HG02588 (cell line): ENCODE data around the gene PLEKHG7.
A peak's percentile ranks its signal among the peaks of the same experiment; 100 is the strongest.
"Not testable (repeated sequence)": the region's sequence is repeated elsewhere in the genome, so short reads cannot be mapped to it uniquely, and the experiment has no call there.

Experiments
- ATAC-seq: cut with Tn5 transposase; IDR thresholded peaks from one replicate; pipeline ENCODE4 v1.9.1; 2021; ENCODE audit warnings: mild to moderate bottlenecking, moderate library complexity; ENCODE audit not compliant: unreplicated experiment

PLEKHG7 gene

DNA sequence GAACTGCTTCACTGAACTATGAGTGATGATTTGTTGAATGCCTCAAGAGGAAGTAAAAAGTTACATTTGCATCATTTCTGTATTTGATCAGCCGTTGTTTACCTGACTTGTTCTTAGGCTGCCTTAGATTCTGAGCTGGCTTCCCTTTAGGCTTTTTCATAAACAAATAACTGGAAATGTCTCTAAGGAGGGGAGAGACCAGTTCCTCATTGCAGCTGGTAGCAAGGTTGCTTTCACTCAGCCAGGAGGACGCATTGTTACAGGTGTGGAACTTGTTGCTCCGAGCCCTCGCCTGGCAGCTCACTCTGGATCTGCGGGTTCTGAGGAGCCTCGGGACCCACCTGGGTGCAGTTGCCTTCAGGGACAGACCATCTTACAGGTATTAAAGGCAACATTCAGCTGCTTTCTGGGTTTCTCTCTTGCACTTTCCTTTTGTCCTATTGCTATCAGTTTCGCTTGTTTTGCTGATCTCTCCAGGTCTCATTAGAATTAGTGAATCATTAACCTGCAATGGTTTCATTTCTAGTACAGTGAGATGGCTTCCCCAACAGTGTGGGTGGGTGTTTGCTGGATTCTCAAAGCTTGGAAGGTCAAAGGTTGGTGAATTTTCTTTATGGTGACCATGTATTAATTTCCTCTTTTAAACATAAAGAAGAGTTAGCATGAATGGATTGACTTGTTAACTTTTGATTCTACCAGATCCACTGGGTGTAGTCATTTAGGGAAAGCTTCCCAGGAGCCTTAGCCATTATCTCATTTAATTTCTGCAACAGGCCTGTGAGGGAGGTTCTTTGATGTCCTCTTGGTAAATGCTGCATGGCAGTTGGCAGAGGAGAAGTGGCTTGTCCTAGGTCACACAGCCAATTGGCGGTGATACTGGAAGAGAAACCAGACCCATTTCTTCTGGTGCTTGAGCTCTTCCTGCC is at the start of gene PLEKHG7:
Gene PLEKHG7, plus strand, starts transcription at position 236 of the 926 bp plus-strand sequence. CDS start 3,643 bp downstream, outside the sequence.
- peak; percentile 88 for ATAC-seq

- not testable (repeated sequence) for ATAC-seq
Observed at GRCh38 chr12:92654256-92654655, 48.5 kb upstream of the PLEKHG7 start.

- ATAC-seq = no peak
Observed at GRCh38 chr12:92654929-92655328, 47.9 kb upstream of the PLEKHG7 start.

DNA sequence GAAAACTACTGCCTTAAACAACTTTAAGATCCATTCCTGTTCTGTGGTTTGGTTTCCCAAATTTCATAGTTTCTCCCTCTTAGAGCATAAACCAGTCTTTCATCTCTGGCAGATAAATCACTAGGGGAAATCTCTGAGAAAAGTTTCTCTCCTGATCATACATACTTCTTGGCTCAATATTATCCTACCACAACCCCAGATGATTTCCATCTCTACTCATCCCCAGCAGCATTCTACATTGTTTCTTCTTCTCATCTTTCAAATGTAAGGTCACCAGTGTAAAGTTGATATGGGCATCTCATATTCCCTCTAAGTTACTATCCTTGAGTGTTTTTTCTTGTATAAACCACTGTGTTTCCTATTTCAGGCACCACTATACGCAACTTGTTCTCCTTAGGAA is 45.9 kb upstream of the PLEKHG7 start:
- ATAC-seq = no peak

- ATAC-seq = no peak
Observed at GRCh38 chr12:92657770-92658169, 45.0 kb upstream of the PLEKHG7 start.

DNA sequence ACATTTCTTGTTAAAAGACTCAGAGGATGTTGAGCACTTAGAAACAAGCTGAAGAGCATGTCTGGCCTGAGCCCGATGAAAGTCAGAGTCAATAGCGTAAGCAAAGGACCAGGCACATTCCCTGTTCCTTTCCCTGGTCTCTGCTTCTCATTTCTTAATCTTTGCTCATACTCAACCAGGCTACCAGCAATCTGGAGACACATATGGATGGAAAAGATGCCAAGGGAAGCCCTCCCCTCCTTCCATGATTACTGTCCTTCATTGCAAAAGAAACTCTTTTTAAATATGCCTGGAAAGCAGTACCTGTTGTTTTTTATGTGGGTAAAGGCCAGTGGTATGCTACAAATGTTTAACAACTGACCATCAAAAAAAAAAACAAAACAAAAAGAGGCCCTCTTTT is 44.2 kb upstream of the PLEKHG7 start:
- ATAC-seq = no peak

DNA sequence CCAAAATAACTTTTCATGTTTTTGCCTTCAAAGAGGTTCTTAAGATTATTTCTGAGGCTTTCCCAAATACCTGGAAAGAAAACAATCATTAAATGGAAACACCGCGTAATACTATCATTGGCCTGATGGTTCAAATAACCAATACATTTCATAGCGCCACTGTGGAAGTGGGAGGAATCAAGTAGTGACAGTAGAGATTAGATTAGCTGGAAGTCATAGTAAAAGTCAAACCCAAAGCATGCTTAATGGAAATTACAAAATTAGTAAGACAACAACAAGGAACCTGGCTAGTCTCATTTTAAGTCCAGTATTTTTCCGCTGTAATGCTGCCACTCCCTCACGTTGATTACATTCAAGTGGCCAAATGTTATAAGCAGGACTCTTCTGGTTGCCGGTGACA is 41.5 kb upstream of the PLEKHG7 start:
- ATAC-seq = no peak

- no peak for ATAC-seq
Observed at GRCh38 chr12:92665496-92665895, 37.3 kb upstream of the PLEKHG7 start.

DNA sequence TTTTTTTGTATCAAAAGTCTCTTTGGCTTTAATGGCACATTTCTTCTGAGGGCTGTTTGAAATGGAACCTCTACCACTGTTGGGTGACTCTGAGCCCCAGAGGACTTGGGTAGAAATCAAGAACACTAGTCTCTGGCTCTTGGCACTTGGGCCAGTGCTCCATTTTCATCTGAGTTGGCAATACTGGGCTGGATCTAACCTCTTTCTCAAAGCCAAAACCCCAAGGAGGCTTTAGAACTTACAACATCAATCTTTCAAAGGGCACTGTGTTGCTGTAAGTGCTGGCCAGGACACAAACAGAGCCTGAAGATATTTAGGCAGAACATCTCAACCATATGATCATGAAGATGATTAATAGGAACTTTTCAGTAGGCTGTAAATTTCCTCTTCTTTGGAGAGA is 34.0 kb upstream of the PLEKHG7 start:
- no peak for ATAC-seq

- not testable (repeated sequence) for ATAC-seq
Observed at GRCh38 chr12:92671524-92671923, 31.3 kb upstream of the PLEKHG7 start.

DNA sequence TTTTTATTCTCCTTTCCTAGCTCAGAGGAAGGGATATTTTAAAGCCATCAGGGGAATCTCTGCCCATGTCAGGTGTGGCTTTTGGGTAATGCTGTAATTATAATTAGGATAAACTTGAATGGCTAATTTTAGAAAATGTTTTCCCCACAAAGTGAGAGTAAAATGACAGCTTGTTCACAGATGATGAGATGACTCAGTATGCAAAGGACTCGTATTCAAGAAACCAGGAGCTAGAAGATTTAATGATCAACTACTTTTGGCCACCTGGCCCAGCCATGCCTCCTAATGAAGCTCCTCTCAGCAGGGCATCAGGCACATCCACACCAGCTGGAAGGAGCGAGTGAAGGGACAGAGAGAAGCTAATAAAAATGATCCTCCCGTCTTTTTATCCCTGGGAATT is 29.0 kb upstream of the PLEKHG7 start:
- peak; percentile 74 for ATAC-seq

DNA sequence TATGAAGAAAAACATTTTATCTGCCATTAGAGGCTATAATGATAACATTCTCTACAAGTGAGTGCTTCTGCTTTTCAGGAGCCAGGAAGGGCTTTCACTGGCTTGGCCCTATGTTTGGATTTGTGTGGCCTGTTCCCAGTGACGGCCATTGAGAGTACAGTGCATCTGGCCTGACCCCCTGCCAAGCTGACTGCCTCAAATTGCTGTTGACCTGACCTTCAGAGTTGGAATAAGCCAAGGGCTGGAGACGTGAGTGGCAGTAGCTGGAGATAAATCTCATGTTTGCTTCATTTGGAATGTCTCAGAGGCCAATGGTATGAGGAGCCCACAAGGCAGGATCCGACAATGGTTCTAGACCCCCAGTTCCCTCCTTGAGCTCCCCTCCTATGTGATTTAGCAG is 28.3 kb upstream of the PLEKHG7 start:
- no peak for ATAC-seq

DNA sequence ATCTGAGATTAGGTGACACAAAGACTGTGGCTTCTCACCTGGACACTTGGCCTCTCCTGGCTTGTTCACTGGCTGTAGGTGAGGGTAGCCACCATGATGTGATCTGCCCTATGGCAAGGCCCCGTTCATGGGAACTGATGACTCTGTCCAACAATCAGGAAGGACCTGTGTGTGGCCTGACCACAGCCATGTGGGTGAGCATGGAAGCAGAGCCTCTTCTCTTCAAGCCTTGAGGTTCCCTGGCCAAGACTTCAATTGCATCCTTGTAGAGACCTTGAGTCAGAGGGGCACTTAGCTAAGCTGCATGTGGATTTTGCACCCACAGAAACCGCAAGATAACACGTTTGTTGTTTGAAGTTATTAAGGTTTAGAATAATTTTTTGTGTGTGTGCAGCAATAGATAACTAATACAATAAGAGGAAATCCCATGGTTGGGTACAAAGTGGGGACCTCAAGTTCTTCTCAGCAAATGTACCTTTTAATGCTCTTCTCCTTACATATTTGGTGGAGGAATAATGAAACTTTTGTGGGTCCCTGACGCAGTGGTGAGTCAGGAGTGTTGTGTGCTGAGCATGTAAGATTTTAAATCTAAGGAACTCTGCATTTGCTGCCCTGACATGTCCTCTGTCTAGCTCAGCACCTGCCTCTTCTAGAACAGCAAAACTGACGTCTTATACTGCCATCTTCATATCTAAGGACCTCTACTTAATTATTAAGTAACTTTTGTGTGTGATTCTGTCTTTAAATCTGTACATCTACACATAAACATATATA is 27.5 kb upstream of the PLEKHG7 start:
- no peak for ATAC-seq

DNA sequence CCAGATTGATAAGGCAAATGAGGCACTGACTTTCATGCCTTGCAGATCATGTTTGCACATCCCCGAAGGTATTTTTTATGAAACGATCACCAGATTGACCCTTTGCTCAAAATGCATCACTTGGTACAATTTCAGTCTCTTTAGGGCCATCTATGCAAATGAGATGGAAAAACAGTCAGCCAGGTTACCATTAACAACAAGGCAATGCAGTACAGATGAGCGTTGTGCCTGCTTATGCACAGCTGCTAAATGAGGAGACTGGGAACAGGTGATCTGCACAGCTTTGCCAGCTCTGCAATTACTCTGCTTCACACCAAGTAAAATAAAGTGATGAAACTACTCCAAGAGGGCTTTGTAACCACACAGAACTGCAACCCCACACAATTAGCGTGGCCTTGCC is 26.1 kb upstream of the PLEKHG7 start:
- ATAC-seq = no peak

GRCh38 chr12:92690601-92691000 is 12.2 kb upstream of the PLEKHG7 start:
- no peak for ATAC-seq

- no peak for ATAC-seq
Observed at GRCh38 chr12:92695056-92695455, 7.7 kb upstream of the PLEKHG7 start.

DNA sequence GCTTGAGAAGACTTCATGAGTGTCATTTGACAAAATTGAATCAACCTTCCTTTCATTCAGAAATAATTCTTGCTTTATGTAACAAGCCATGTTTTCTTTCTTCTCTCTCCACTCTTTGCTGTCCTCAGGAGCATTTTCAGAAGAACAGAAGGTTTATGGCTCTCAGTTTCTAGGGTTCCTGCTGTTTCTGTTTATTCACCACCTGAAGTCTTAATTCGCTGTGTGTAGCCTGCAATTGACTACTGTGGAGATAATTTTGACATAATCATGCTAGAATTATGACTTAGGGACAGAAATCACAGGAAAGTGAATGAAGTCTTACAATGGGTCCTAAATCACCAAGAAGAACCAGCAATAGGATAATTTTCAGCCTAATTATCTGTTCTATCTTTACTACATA is 7.2 kb upstream of the PLEKHG7 start:
- ATAC-seq = no peak

- no peak for ATAC-seq
Observed at GRCh38 chr12:92696216-92696615, 6.6 kb upstream of the PLEKHG7 start.

DNA sequence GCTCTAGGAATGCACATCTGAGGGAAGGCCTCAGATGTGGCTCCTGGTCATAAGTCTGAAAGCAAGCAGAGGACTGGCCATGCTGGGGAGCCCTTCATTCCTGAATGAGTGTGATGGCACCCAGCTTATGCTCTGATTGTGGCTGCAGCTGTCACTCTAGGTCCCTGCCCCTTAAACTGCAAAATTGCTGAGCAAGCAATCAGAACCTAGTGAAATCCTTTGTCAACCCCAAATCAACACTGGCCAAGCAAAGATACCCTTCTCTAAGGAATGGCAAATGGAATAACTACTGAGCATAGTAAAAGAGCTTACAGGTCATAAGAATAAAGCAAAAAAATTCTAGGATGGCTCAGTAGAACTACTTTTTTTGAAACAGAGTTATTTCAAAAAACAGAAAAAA is 4.3 kb upstream of the PLEKHG7 start:
- no peak for ATAC-seq

GRCh38 chr12:92701441-92701840 is 1.3 kb upstream of the PLEKHG7 start:
- no peak for ATAC-seq

- ATAC-seq = no peak
Observed at GRCh38 chr12:92703786-92704185, 997 bp downstream of the PLEKHG7 start.

GRCh38 chr12:92706594-92706993 is 3.8 kb downstream of the PLEKHG7 start:
- ATAC-seq = no peak
